Measurements from ENCODE around the gene RAD51B.

RAD51B gene

DNA sequence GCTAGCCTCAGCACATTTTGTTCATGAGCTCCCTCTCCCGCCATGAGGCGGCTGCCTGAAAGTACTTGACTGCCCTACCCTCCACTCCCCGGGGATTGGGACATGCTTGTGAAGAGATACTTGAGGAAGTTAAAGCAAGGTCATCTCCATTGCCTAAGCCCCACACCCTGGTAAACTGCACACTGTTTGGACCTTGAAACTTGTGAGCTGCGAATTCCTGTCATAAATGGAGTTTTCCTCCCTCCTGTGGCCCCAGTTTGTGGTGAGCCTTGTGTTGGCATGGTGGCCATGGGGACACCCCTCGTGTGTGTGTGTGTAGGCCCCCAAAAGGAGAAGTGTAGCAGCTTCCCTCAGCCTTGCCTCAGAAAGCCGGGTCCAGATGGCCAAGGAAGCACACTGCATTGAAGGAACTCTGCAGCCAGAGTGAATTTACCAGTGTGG lies 577.8 kb downstream of the RAD51B start:
- no peak for DNase-seq (ENCODE audit: low read depth in 3 of 3, low spot score in 1 of 3)

DNA sequence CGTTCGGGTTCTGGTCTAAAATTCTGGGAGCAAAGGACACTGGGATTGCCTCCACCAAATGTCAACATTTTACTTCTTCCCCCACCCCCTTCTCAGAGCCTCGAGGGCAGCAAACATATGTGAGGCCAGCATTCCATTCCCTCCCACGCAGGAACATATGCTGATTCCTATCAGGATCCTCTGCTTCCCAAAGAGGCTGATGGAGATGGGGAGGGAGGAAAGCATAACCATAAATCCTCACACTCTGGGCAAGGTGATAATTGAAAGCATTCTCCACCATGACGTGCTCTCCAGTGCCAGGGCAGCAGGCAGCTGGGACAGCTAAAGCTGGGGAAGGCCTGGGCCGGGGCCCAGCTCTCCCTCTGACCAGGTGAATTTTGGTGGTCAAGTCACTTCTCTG lies 578.2 kb downstream of the RAD51B start:
- DNase-seq (ENCODE audit: low read depth in 3 of 3, low spot score in 1 of 3): no peak

DNA sequence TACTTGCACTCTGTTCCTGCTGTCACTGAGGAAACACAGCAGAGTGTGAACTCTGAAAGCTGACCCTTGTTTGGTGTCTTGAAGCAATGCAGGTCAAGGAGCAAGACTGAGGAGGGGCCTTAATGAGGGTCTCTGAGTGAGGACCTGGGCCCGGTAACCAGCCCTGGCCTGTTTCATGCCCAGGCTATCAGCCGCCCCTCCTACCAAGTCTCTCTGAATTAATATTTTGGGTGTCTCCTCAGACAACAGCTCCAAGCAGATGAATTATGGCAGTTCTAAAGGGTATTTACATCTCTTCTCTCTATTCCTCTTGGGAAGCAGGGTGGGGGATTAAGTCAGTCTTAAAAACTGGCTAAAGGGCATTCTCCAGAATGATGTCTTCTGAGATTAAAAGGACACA lies 578.8 kb downstream of the RAD51B start:
- no peak for DNase-seq (ENCODE audit: low read depth in 3 of 3, low spot score in 1 of 3)

DNA sequence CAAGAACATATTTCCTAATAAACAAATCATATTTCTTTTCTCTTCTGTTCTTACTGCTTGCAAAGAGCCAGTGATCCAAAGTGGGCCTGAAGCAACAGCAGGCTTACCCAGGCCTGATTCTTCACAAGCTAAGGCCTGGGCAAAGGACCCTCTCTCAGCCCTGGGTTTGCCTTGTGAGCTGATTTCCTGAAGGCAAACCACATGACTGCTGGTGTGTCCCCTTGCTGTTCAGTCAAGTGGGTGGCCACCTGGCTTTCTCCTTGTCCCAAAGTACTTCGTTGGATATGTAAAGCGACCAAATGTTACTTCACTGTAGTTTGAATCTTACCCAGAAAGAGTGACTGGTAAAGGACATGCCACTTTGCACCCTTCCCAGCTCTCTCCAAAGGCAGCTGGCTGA lies 580.4 kb downstream of the RAD51B start:
- no peak for DNase-seq (ENCODE audit: low read depth in 3 of 3, low spot score in 1 of 3)

DNA sequence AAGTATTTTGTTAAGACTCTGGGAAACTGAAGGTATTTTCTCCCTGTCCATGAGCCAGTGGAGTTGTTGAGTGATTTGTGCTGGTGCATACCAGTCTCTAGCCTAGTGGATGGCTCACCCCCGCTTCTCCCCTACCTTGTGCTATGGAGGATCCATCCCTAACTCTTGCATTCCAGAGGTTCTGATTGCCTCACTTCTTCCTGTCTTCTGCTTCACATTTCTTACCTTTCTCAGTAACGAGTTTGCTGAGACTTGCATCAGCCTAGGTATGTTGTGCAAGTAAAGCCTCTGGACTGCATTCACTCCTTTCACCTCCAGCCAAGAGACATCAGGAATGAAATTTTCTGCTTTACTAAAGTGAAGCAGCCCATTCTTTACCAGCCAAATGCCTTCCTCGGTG lies 581.7 kb downstream of the RAD51B start:
- no peak for DNase-seq (ENCODE audit: low read depth in 3 of 3, low spot score in 1 of 3)

DNA sequence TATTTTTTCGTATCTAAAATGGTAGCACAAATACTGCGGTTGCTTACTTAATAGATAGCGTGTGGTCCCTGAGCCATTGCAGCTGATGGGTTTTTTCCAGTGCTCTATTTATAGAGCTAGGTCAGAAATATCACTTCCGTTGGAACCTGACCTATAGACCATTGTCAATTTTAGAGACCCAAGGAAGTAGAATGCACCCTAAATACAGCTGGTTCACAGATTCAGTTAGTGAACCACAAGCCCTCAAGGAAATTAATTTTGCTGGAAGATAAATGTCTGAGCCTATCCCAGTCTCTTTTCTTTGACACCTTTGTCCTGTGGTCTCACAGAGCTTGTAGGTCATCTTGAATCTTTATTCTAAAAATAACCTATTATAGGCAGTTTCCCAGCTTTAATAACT lies 582.3 kb downstream of the RAD51B start:
- no peak for DNase-seq (ENCODE audit: low read depth in 3 of 3, low spot score in 1 of 3)

DNA sequence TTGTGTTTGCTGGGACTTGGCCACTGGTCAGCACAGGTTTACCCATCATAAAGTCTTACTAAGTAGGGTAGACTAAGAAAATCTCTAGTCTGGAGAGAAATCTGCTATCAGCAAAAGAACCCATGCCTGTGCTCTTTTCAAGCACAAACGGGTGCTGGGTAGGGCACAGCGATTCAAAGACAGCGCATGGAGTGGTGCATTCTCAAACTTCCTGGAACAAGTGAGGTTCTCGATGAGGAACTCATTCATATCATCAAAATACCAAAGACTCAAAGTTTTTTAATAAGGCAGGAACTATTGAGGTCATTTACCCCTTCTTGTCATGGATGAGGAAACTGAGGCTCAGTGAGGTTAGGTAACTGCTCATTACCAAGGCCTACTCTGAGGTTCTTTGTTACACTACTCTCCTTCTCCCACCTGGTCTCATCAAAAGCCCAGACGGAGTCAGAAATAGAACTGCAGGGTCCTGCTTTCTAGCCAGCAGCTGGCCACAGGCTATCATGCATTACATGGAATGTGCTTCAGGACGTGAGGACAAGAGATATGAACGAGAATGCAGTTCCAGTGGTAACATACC lies 583.0 kb downstream of the RAD51B start:
- no peak for DNase-seq (ENCODE audit: low read depth in 3 of 3, low spot score in 1 of 3)

DNA sequence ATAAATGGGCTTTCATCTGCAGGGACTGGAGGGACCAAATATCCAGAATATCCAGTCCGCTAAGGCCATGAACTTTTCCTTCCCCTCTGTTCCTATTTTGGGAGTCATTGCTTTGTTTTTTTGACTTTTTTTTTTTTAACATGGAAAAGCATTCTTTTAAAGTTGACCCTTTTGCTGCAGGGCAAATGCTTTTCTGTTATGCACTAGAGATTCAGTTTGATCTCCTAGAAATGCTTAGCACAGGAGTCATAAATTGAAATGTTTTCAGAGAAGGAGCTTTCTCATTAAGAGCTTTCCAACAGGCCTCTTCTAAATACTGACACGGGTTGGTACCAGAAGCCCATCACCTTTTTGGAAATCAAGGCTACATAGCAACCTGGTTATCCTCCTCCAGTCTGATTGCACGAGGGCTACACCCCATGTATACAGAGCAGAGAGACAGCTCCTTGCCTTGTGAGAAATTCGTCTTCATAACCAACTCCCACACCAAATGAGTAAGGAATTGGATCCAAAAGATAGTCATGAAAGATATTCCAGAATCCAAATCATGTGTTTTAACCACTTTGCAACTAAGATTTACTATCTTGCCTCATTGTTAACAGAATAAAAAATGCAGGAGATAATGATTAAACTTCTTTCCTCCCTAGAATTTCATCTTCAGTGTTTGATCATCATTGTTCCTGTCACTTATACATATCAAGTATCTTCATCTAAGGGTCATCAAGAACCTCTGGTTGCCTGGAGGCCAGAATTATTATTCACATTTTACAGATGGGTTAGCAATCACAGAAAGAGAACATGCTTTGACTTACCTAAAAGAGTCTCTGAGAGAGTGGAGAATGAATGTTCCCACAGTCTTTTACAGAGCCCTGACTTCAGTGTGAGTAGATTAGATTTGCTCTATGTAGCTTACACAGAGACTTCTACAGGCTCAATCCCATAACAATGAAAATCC lies 583.9 kb downstream of the RAD51B start:
- DNase-seq (ENCODE audit: low read depth in 3 of 3, low spot score in 1 of 3): no peak

DNA sequence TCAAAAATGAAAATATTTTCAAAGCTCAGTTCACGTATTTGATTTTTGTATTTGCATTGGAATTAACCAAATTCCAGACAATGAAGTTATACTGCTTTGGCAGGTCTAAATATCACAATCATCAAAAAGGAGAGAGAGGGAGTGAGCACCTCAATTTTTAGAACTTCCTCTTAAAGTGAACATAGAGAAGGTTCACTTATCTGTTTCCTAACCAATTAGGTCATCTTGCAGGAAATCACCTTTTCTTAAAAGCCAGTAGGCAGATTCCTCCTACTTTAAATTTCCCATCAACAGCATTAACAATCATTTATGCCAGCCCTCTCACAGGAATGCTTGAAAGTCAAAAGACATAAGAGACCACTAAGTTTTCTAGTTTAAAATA lies 584.6 kb downstream of the RAD51B start:
- no peak for DNase-seq (ENCODE audit: low read depth in 3 of 3, low spot score in 1 of 3)

DNA sequence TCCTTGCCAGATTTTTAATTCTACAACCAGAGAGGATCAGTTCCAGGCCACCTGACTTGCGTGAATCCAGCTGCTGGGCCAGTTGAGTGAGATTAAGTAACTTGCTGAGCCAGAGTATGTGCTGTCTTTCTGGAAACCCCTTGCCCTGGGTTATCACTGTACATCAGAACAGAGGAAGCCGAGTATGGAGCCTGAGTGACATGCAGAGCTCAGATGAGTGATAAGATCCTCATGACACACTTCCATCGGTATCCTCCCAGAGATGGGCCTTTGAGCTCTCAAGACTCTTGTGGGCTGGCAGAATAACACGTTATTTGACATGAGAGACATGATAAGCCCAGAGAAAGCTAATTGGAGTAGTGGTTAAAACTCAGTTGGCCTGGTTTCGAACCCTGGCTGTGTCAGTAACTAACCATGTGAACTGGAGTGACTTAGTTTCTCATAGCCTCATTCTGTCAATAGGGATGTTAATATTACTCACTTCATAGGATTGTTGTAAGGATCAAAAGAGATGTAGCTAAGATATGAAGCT lies 585.1 kb downstream of the RAD51B start:
- no peak for DNase-seq (ENCODE audit: low read depth in 3 of 3, low spot score in 1 of 3)

DNA sequence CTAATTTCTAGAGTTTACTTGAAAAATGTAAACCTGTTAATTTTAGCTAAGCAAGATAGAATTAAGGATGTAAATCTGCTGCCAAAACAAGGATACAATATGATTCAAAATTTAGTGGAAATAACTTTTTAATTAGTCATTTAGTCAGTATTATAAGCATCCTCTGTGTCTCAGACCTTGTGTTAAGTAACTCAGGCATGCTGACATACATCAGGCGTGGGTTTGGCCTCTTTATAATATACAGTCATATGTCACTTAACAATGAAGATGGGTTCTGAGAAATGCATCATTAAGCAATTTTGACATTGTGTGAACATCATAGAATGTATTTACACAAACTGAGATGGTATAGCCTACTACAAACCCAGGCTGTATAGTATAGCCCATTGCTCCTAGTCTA lies 586.4 kb downstream of the RAD51B start:
- DNase-seq (ENCODE audit: low read depth in 3 of 3, low spot score in 1 of 3): no peak

DNA sequence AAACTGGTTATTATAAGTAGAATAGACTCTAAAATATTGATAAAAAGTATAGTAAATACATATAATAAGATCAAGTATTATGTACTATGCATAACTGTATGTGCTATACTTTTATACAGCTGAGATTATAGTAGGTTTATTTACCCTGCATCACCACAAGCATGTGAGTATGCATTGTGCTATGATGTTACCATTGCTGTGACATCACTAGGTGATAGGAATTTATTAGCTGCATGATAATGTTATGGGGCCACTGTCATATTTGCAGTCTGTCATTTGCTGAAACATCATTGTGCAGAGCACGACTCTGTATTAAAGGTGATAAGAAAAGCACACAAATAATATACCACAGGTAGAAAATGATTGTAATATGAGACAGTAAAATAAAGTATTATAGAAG lies 587.7 kb downstream of the RAD51B start:
- DNase-seq (ENCODE audit: low read depth in 3 of 3, low spot score in 1 of 3): no peak

DNA sequence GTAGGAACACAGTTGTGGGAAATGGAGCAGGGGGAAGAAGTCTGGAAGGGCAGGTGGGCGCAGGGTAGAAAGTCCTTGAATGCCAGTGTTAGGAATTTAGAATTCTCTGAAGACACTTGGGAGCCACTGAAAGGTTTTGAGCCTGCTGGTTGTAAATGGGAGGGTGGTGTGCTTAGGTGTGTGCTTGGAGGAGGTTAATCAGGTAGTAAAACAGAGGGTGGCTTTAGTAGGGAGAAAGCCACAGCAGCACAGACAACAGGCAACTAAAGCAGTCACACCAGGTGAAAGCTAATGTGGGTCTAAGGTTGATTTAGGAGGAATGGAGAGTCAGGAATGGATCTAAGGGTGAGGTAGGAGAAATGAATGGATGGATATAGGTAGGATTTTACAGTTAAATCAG lies 588.2 kb downstream of the RAD51B start:
- no peak for DNase-seq (ENCODE audit: low read depth in 3 of 3, low spot score in 1 of 3)

DNA sequence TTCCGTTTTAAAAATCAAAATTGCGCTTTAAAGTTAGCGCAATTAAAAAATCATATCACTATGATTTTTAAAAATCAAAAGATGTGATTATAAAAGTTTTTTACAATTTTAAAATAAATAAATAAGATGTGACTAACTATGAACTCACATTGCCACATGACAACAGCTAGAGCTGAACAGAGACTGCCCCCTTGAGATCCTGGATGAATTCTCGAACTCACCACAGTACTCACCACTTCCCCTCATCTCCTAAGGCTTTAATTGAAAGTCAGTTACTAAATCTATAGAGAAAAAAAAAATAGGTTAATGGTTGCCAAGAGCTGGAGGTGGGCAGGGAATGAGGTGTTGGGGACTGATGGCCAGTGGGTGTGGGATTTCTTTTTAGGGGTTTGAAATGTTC lies 589.1 kb downstream of the RAD51B start:
- DNase-seq (ENCODE audit: low read depth in 3 of 3, low spot score in 1 of 3): no peak

DNA sequence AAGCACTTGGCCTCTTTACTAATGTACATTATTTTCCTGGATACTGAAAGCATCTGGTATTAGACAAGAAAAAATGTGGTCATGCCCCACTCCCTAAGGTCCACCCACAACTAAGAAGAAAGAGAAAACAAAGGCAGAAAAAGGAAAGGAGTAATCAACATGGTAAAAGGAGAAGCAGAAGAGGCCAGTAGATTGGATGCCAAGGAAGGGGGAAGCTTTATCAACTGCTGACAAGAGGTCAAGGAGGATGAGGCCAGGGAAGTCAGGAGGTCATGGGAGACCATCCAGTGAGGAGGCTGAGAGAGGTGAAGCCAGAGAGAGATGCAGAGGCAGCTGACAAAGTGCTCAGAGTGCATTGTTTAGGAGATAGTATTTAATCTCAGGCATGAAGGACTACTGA lies 589.8 kb downstream of the RAD51B start:
- no peak for DNase-seq (ENCODE audit: low read depth in 3 of 3, low spot score in 1 of 3)

DNA sequence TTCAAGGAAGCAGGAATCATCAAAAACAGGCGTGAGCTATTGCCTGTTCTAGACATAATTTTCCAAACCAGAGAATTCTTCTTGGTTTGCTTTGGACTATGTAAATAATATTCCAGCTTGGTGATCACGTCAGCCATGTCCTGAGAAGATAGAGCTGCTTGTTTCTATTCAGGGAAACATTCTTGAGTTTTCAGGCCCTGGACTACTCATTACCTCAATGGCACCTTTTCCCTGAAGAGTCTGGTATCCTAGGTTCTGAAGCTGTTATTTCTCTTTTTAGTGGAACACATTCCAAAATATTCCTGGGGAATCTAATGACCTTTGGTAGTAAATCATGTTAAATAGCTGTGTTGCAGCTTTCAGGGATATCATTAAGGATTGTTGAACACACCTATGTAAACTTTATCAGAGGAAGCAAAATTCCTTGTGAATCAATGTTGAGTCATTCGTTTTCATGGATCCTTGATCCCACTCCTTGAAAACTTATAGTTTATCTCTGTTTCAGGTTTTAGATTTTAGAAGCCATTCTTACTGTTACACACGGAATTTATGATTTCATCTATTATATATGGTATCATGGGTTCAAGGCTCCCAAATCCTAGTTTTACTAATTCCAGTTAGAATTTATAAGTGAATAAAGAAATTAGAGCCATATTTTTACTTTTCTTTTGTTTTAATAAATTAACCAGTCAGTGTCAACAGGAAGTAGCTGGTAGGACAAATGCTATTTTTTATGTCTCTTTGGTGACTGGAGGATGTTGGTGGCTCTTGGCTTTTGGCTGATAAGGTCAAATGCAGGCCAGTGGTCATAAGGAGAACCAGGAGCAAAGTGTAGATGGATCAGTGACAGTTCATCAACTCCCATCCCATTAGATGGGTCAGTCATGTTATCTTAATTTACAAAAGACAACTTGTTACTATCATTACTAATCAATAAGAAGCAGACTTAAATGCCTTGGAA lies 593.2 kb downstream of the RAD51B start:
- no peak for DNase-seq (ENCODE audit: low read depth in 3 of 3, low spot score in 1 of 3)

DNA sequence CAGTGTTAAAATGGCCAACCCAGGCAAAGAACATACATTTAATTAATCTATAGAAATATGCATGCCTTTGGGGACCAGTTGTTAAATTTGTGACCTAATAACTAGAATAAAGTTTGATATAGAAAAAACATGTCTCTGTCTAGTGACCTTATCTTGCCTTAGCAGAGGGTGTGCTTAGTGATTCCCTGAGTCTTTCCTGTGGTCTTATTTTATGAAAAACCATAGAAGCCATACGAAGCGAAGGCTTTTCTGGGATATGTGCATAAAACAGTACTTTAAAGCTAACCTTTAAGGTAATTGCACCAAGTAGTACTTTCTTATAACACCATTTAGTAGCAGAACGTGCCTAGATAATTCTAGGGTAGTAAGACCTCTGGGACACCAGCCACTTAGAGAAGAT lies 593.9 kb downstream of the RAD51B start:
- no peak for DNase-seq (ENCODE audit: low read depth in 3 of 3, low spot score in 1 of 3)

DNA sequence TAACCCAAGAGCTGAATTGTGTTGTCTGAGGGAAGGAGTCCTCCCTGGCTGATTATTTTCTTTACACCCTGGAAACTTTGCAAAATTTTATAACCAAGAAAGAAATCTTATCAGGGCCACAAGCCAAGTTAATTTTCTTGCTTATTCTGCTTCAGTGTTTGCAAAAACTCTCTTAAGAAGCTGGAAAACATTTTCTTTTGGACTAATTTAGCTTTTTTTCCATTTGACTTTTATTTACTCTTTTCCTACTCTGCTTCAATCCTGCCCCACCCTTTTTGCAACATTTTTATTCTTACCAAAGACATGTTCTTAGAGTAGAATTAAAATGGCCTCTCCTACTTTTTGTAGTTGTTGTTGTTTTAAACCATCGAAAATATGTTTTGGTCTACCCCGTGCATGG lies 594.5 kb downstream of the RAD51B start:
- no peak for DNase-seq (ENCODE audit: low read depth in 3 of 3, low spot score in 1 of 3)

DNA sequence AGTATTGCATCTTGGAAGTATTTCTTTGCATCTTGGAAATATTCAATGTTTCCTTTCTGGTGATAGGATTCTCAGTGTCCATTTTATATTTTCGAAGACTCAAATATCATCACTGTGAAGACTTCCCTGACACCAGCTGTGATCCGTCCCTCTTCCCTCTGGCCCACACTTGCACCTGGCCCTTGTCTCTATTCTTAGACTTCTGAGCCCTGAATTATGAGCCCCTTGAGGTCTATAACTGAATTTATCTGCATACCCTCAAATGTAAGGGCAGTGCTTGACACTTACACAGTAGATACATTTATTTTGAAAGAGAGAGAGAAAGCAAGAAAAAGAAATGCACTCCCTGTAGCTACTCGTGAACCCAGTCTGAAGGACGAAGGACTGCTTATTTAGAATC lies 596.6 kb downstream of the RAD51B start:
- DNase-seq (ENCODE audit: low read depth in 3 of 3, low spot score in 1 of 3): no peak

DNA sequence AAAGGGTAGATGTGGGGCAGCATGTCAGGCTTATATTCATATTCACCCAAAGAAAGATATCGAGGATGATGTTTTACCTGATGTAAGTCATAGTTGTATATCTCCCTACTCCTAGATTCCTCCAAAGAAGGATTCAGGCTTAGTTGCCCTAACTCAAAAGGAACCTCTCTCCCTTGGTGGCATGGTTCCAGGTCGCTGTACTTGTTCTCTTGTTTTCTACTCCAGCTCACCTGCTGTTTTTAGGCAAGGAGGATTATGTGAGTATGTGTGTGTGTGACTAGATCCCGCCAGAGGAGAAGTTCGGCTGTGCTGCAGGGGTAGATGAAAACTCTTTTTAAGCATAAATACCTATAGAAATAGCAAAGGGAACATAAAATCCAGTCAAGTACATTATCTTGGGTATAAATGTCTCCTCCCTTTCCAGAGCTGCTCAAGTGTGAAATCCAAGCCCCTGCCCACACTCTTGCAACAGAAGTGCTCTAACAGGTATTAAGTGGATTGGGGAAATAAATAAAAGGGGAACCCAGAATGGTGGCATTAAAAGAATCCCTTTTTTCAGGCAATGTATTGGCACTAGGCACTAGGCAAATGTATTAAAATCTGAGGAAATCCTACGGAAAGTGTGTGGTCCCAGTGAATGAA lies 597.6 kb downstream of the RAD51B start:
- DNase-seq (ENCODE audit: low read depth in 3 of 3, low spot score in 1 of 3): no peak

Data from stimulated activated CD4-positive, alpha-beta T cell treated with anti-CD3 and anti-CD28 coated beads, TNF-alpha, amount 100 ng/mL, for 1 hour (primary cell).